ENCODE measurements around the gene EMP3.
"Not testable (repeated sequence)": the region's sequence is repeated elsewhere in the genome, so short reads cannot be mapped to it uniquely, and the experiment has no call there.

The EMP3 gene

GRCh38 chr19:48315712-48316111 lies 9.6 kb upstream of the EMP3 start:
- DNase-seq (ENCODE audit: low spot score) = no peak
- FAIRE-seq = no peak

- FAIRE-seq = not testable (repeated sequence)
Measured at GRCh38 chr19:48317708-48317960, 7.7 kb upstream of the EMP3 start.

GRCh38 chr19:48318286-48318987 lies 6.9 kb upstream of the EMP3 start:
- no peak for FAIRE-seq
- no peak for DNase-seq (ENCODE audit: low spot score)

More at GRCh38 chr19:48317708-48317960, 7.7 kb upstream of the EMP3 start:
- not testable (repeated sequence) for DNase-seq (ENCODE audit: low spot score)

- DNase-seq (ENCODE audit: low spot score) (peak; percentile 45), FAIRE-seq (no peak)
Measured at GRCh38 chr19:48319647-48320541, 5.5 kb upstream of the EMP3 start.

- FAIRE-seq = no peak
- DNase-seq (ENCODE audit: low spot score) = peak; percentile 38
Measured at GRCh38 chr19:48321372-48321621, 4.1 kb upstream of the EMP3 start.

GRCh38 chr19:48321622-48322591 lies 3.4 kb upstream of the EMP3 start:
- DNase-seq (ENCODE audit: low spot score) (peak; percentile 93), FAIRE-seq (peak; percentile 28)

- FAIRE-seq = no peak
- no peak for DNase-seq (ENCODE audit: low spot score)
Measured at GRCh38 chr19:48329167-48329891, 4.0 kb downstream of the EMP3 start.

- DNase-seq (ENCODE audit: low spot score) (no peak), FAIRE-seq (no peak)
Measured at GRCh38 chr19:48330012-48330681, 4.8 kb downstream of the EMP3 start.

GRCh38 chr19:48332351-48332661 lies 7.0 kb downstream of the EMP3 start:
- DNase-seq (ENCODE audit: low spot score) (no peak), FAIRE-seq (no peak)

GRCh38 chr19:48332662-48333466 lies 7.5 kb downstream of the EMP3 start:
- no peak for FAIRE-seq
- peak; percentile 39 for DNase-seq (ENCODE audit: low spot score)

- DNase-seq (ENCODE audit: low spot score) (no peak), FAIRE-seq (no peak)
Measured at GRCh38 chr19:48333467-48334384, 8.4 kb downstream of the EMP3 start.

GRCh38 chr19:48338253-48338755 lies 13.0 kb downstream of the EMP3 start:
- FAIRE-seq = no peak
- no peak for DNase-seq (ENCODE audit: low spot score)

GRCh38 chr19:48338802-48339503 lies 13.6 kb downstream of the EMP3 start:
- FAIRE-seq = no peak
- DNase-seq (ENCODE audit: low spot score) = no peak

- no peak for FAIRE-seq
- no peak for DNase-seq (ENCODE audit: low spot score)
Measured at GRCh38 chr19:48340995-48341394, 15.6 kb downstream of the EMP3 start.

- no peak for DNase-seq (ENCODE audit: low spot score)
Measured at GRCh38 chr19:48341515-48342413, 16.4 kb downstream of the EMP3 start.

GRCh38 chr19:48342414-48342738 lies 17.0 kb downstream of the EMP3 start:
- DNase-seq (ENCODE audit: low spot score) = no peak
- no peak for FAIRE-seq

More at GRCh38 chr19:48341515-48342413, 16.4 kb downstream of the EMP3 start:
- FAIRE-seq = no peak

- no peak for DNase-seq (ENCODE audit: low spot score)
- FAIRE-seq = no peak
Measured at GRCh38 chr19:48342841-48343540, 17.6 kb downstream of the EMP3 start.

Measured in RCC 7860 (cell line).